Mucosa of rectum (tissue), 2 donors: Measurements from ENCODE around the gene ARL14EPL.

Experiments used
- H3K27ac ChIP-seq, 2 donors: one replicate each; pipeline ENCODE4 v1.7.0; 2013; ENCODE audit warnings: inconsistent platforms in 2 of 2, low read depth in 2 of 2, low read length in 2 of 2
- H3K27me3 ChIP-seq, 2 donors: one replicate each; pipeline ENCODE4 v1.7.0; 2013; ENCODE audit warnings: low read length in 2 of 2; ENCODE audit not compliant: control insufficient read depth in 2 of 2, insufficient read depth in 2 of 2
- H3K36me3 ChIP-seq, 2 donors: one replicate each; pipeline ENCODE4 v1.7.0; 2013; ENCODE audit warnings: low read length in 2 of 2; ENCODE audit not compliant: control insufficient read depth in 2 of 2, insufficient read depth in 2 of 2
- H3K4me1 ChIP-seq, 2 donors: one replicate each; pipeline ENCODE4 v1.7.0; 2013; ENCODE audit warnings: low read length in 2 of 2, mild to moderate bottlenecking in 1 of 2; ENCODE audit not compliant: control insufficient read depth in 2 of 2, insufficient read depth in 2 of 2
- H3K4me3 ChIP-seq, 2 donors: one replicate each; pipeline ENCODE4 v1.7.0; 2013; ENCODE audit warnings: low read length in 2 of 2
- H3K9ac ChIP-seq, 2 donors: one replicate each; pipeline ENCODE4 v1.7.0; 2013; ENCODE audit warnings: low read length in 2 of 2, low read depth in 1 of 2, mild to moderate bottlenecking in 1 of 2
- H3K9me3 ChIP-seq, 2 donors: one replicate each; pipeline ENCODE4 v1.7.0; 2013; ENCODE audit warnings: low read length in 2 of 2; ENCODE audit not compliant: control insufficient read depth in 2 of 2
- donor health status: healthy.
- donor health status: Normal muscosa, but diverticular disease.

ARL14EPL gene

DNA sequence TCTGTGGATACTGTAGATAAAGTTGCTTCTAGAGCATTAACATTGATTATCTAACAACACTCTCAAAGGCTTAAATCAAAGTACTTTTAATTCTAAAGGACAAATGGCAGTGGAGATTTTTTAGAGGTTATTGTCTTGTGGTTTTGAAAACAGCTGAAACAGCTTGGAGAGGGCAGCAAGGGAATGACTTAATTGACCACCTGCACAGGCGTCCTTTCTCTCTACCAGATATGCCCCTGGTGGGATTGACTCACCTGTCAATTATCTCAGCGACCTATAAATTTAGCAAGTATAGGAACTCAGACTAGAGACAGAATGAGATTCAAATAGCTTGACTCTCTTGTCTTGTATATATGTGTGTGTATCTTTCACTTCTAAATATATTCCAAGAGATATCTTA lies 13.5 kb downstream of the ARL14EPL start:
- peaks cover 0 to 4% of the 10 kb centered on the region in 2 donors for H3K27me3 ChIP-seq
- no peaks in the 10 kb centered on the region for H3K9me3 ChIP-seq
- no peaks in the 10 kb centered on the region for H3K4me1 ChIP-seq
- no peak overlapping the region for H3K9ac ChIP-seq
- no peaks in the 10 kb centered on the region for H3K36me3 ChIP-seq
- H3K4me3 ChIP-seq = no peak overlapping the region
- H3K27ac ChIP-seq = no peak overlapping the region

DNA sequence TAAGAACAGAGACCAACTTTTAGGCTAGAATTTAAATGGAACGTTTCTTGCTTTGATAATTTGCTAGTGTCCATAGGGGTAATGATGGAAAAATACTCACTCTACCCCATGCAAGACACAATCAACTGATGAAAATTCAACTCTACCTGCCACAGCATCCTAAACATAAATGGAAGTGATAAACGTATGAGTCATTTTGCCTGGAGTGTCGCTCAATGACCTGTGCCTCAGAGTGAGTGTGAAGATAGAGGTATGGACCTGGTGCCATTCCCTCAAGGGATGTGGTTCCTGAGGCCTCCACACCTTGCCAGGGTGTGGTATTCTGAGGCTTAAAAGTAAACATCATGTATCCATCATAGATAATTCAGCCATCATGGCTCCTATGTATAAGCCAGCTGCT lies 14.0 kb downstream of the ARL14EPL start:
- Histone ChIP-seq H3K27me3 (peaks cover 0 to 4% of the 10 kb centered on the region in 2 donors), H3K9me3 (no peaks in the 10 kb centered on the region), H3K4me3 (no peak overlapping the region), H3K4me1 (no peaks in the 10 kb centered on the region), H3K27ac (no peak overlapping the region), H3K9ac (no peak overlapping the region), H3K36me3 (no peaks in the 10 kb centered on the region)

DNA sequence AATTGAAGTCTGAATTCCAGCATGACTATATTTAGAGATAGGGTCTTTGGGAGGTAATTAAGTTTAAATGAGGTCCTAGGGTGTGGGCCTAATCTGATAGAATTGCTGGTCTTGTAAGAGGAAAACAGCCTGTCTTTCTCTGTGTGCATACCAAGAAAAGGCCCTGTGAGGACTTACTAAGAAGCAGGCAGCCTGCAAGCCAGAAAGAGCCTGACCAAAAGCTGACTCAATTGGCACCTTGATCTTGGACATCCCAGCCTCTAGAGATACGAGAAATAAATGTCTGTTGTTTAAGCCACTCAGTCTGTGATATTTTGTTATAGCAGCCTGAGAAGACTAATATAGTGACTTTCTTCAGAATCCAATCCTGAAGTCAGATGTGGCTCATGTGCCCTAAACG lies 14.6 kb downstream of the ARL14EPL start:
- no peaks in the 10 kb centered on the region for H3K4me1 ChIP-seq
- no peak overlapping the region for H3K4me3 ChIP-seq
- no peaks in the 10 kb centered on the region for H3K36me3 ChIP-seq
- peaks cover 0 to 4% of the 10 kb centered on the region in 2 donors for H3K27me3 ChIP-seq
- no peak overlapping the region for H3K9ac ChIP-seq
- no peaks in the 10 kb centered on the region for H3K9me3 ChIP-seq
- no peak overlapping the region for H3K27ac ChIP-seq

GRCh38 chr5:116058346-116058936 lies 26.2 kb downstream of the ARL14EPL start:
- no peak overlapping the region for H3K4me3 ChIP-seq

GRCh38 chr5:116062352-116062751 lies 30.1 kb downstream of the ARL14EPL start:
- no peaks in the 10 kb centered on the region for H3K36me3 ChIP-seq
- no peak overlapping the region for H3K27ac ChIP-seq
- no peaks in the 10 kb centered on the region for H3K4me1 ChIP-seq
- no peak overlapping the region for H3K4me3 ChIP-seq
- H3K9me3 ChIP-seq = no peaks in the 10 kb centered on the region
- no peak overlapping the region for H3K9ac ChIP-seq
- peaks cover 0 to 4% of the 10 kb centered on the region in 2 donors for H3K27me3 ChIP-seq

More at GRCh38 chr5:116058346-116058936, 26.2 kb downstream of the ARL14EPL start:
- Histone ChIP-seq H3K9ac (no peak overlapping the region), H3K27me3 (no peaks in the 10 kb centered on the region), H3K9me3 (no peaks in the 10 kb centered on the region), H3K4me1 (no peaks in the 10 kb centered on the region), H3K27ac (no peak overlapping the region), H3K36me3 (no peaks in the 10 kb centered on the region)

- Histone ChIP-seq H3K9me3 (no peaks in the 10 kb centered on the region), H3K36me3 (no peaks in the 10 kb centered on the region), H3K4me1 (no peaks in the 10 kb centered on the region), H3K27me3 (peaks cover 0 to 4% of the 10 kb centered on the region in 2 donors), H3K4me3 (no peak overlapping the region), H3K9ac (no peak overlapping the region), H3K27ac (no peak overlapping the region)
Measured at GRCh38 chr5:116063950-116064349, 31.7 kb downstream of the ARL14EPL start.

GRCh38 chr5:116068028-116068632 lies 35.9 kb downstream of the ARL14EPL start:
- Histone ChIP-seq H3K27ac (no peak overlapping the region), H3K9me3 (no peaks in the 10 kb centered on the region), H3K27me3 (peaks cover 3 to 4% of the 10 kb centered on the region in 2 donors), H3K36me3 (no peaks in the 10 kb centered on the region), H3K9ac (no peak overlapping the region), H3K4me3 (no peak overlapping the region), H3K4me1 (no peaks in the 10 kb centered on the region)

DNA sequence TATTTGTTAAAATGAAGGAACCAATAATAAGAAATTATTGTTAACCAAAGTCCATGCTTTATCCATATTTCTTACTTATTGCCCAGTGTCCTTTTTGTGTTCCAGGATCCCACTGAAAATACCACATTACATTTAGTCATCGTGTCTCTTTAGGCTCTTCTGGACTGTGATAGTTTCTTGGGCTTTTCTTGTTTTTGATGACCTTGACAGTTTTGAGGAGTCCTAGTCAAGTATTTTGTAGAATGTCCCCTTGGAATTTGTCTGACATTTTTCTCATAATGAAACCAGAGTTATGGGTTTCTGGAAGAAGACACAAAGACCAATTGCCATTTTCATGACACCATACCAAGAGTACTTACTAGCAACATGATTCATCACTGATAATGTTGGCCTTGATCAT lies 38.9 kb downstream of the ARL14EPL start:
- Histone ChIP-seq H3K27me3 (peaks cover 3 to 4% of the 10 kb centered on the region in 2 donors), H3K27ac (no peak overlapping the region), H3K9me3 (no peaks in the 10 kb centered on the region), H3K36me3 (no peaks in the 10 kb centered on the region), H3K4me3 (no peak overlapping the region), H3K9ac (no peak overlapping the region), H3K4me1 (no peaks in the 10 kb centered on the region)

- Histone ChIP-seq H3K9ac (no peak overlapping the region), H3K27me3 (peaks cover 0 to 3% of the 10 kb centered on the region in 2 donors)
Measured at GRCh38 chr5:116075191-116075831, 43.0 kb downstream of the ARL14EPL start.

DNA sequence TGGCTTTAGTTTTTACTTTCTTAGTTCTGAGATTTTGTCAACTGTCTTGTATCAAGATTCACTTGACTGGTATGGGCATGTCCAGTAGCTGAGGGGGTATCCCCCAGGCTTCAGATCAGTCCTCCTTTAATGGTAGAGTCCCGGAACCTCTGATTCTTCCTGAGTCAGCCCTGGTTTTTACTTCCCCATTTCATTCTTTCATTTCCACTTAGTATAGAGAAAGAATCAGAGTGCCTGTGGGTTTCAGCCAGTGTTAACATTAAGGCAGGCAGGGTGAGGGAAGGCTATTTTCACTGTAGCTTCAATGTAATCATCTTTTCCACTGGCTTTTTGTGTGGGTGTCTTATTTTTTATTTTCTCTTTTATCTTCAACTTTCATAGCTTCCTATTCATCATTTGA lies 44.2 kb downstream of the ARL14EPL start:
- Histone ChIP-seq H3K27me3 (peaks cover 0 to 3% of the 10 kb centered on the region in 2 donors), H3K27ac (no peak overlapping the region), H3K9me3 (no peaks in the 10 kb centered on the region), H3K9ac (no peak overlapping the region), H3K4me1 (no peaks in the 10 kb centered on the region), H3K4me3 (no peak overlapping the region), H3K36me3 (no peaks in the 10 kb centered on the region)

More at GRCh38 chr5:116075191-116075831, 43.0 kb downstream of the ARL14EPL start:
- H3K36me3 ChIP-seq = no peaks in the 10 kb centered on the region
- no peak overlapping the region for H3K27ac ChIP-seq
- no peak overlapping the region for H3K4me3 ChIP-seq
- no peaks in the 10 kb centered on the region for H3K4me1 ChIP-seq
- H3K9me3 ChIP-seq = no peaks in the 10 kb centered on the region
